Cardiac muscle cell (in vitro differentiated cells and primary cell): Measurements from ENCODE around the gene PDE8A. TPM values are rescaled to one million over a fixed set of nuclear protein-coding genes. Genes with fewer than 3 reads are reported as not detected.

Experiments used
- DNase-seq, 2 donors: peaks; one replicate each; pipeline versions ENCODE4 v3.0.0 to v3.0.0-alpha.2; 2010 to 2017; ENCODE audit warnings: low read depth in 1 of 2, low spot score in 1 of 2
- H3K27ac ChIP-seq: fragments of 200-600 bp; sonication (generic); 2 replicates; pipeline ENCODE4 v1.5.1; 2016
- H3K27me3 ChIP-seq: fragments of 200-600 bp; sonication (generic); 2 replicates; pipeline ENCODE4 v1.6.0; 2016; ENCODE audit warnings: control low read depth
- H3K36me3 ChIP-seq: fragments of 200-600 bp; sonication (generic); 2 replicates; pipeline ENCODE4 v1.5.1; 2016; ENCODE audit warnings: control low read depth
- H3K4me1 ChIP-seq: fragments of 200-600 bp; sonication (generic); 2 replicates; pipeline ENCODE4 v1.8.1; 2017; ENCODE audit warnings: low read depth, mild to moderate bottlenecking, mixed run types
- H3K4me3 ChIP-seq: fragments of 200-600 bp; sonication (generic); 2 replicates; pipeline ENCODE4 v1.5.1; 2016; ENCODE audit warnings: mild to moderate bottlenecking
- H3K9me3 ChIP-seq: fragments of 200-600 bp; sonication (generic); 2 replicates; pipeline ENCODE4 v1.5.1; 2017; ENCODE audit warnings: low read depth, mild to moderate bottlenecking, control low read depth
- CTCF ChIP-seq: IDR thresholded peaks from 2 replicates; pipeline ENCODE4 v1.5.1; 2012; ENCODE audit warnings: low read depth, mild to moderate bottlenecking, low read length
- polyA plus RNA-seq: library from polyadenylated mRNA; unstranded; fragments of >200 nt; fragmentation: Nextera tagmentation; extraction: Ambion mirVana; gene quantifications from 2 replicates; pipeline ENCODE4 v1.2.1, GENCODE V29; 2016
- total RNA-seq: library from RNA; depleted of rRNA; stranded (reverse); fragments of >200 nt; gene quantifications from 2 replicates; pipeline ENCODE4 v1.2.3, GENCODE V29; 2016

Gene PDE8A
- total and polyA plus RNA-seq, 2 experiments from 2014 or later, result 10.2 to 26.8 TPM

GRCh38 chr15:85112997-85113396, 131.3 kb downstream of the PDE8A start:
- no peaks in the 10 kb centered on the region for H3K4me1 ChIP-seq
- no peak for TF ChIP-seq CTCF
- DNase-seq, result no peak
- H3K36me3 ChIP-seq, result peaks cover 4% of the 10 kb centered on the region
- no peaks in the 10 kb centered on the region for H3K9me3 ChIP-seq
- no peaks in the 10 kb centered on the region for H3K27me3 ChIP-seq
- H3K27ac ChIP-seq, result no peak overlapping the region
- no peak overlapping the region for H3K4me3 ChIP-seq

GRCh38 chr15:85114886-85115285, 133.2 kb downstream of the PDE8A start:
- no peak for TF ChIP-seq CTCF
- Histone ChIP-seq H3K4me3 (no peak overlapping the region), H3K9me3 (no peaks in the 10 kb centered on the region), H3K27me3 (no peaks in the 10 kb centered on the region), H3K27ac (no peak overlapping the region), H3K36me3 (no peaks in the 10 kb centered on the region), H3K4me1 (no peaks in the 10 kb centered on the region)
- DNase-seq, result no peak

- Histone ChIP-seq H3K4me1 (no peaks in the 10 kb centered on the region), H3K9me3 (no peaks in the 10 kb centered on the region), H3K36me3 (no peaks in the 10 kb centered on the region), H3K27me3 (no peaks in the 10 kb centered on the region), H3K27ac (no peak overlapping the region), H3K4me3 (no peak overlapping the region)
- DNase-seq, result no peak
- no peak for TF ChIP-seq CTCF
These were observed 134.4 kb downstream of the PDE8A start for GRCh38 chr15:85116066-85116465.

GRCh38 chr15:85116494-85116893, 134.8 kb downstream of the PDE8A start:
- Histone ChIP-seq H3K27ac (no peak overlapping the region), H3K4me3 (no peak overlapping the region), H3K9me3 (no peaks in the 10 kb centered on the region), H3K36me3 (no peaks in the 10 kb centered on the region), H3K4me1 (no peaks in the 10 kb centered on the region), H3K27me3 (no peaks in the 10 kb centered on the region)
- no peak for DNase-seq
- no peak for TF ChIP-seq CTCF

GRCh38 chr15:85116925-85117646, 135.4 kb downstream of the PDE8A start:
- no peak for TF ChIP-seq CTCF
- DNase-seq, result no peak

More at GRCh38 chr15:85116925-85117646, 135.4 kb downstream of the PDE8A start:
- Histone ChIP-seq H3K27ac (no peak overlapping the region), H3K4me3 (no peak overlapping the region), H3K4me1 (no peaks in the 10 kb centered on the region), H3K9me3 (no peaks in the 10 kb centered on the region), H3K27me3 (no peaks in the 10 kb centered on the region), H3K36me3 (no peaks in the 10 kb centered on the region)
